BE2C (cell line): ENCODE results near the gene LRRC23.
A peak's percentile ranks its signal among the peaks of the same experiment; 100 is the strongest.

Source experiments
- DNase-seq: peaks from one replicate; pipeline ENCODE4 v3.0.0-alpha.2; 2020
- H3K27me3 ChIP-seq: fragments of 250-450 bp; sonication (Bioruptor Pico); 2 replicates; pipeline ENCODE4 v1.5.1; 2020; ENCODE audit warnings: mild to moderate bottlenecking
- H3K36me3 ChIP-seq: fragments of 250-450 bp; sonication (Bioruptor Pico); 2 replicates; pipeline ENCODE4 v1.5.1; 2020; ENCODE audit warnings: mild to moderate bottlenecking
- H3K4me1 ChIP-seq: fragments of 250-450 bp; sonication (Bioruptor Pico); 2 replicates; pipeline ENCODE4 v1.5.1; 2020
- H3K4me3 ChIP-seq: 2 replicates; pipeline ENCODE4 v1.5.1; 2011; ENCODE audit warnings: low read depth, low read length
- H3K9me3 ChIP-seq: fragments of 250-450 bp; sonication (Bioruptor Pico); 2 replicates; pipeline ENCODE4 v1.5.1; 2020
- CTCF ChIP-seq: IDR thresholded peaks from 2 replicates; pipeline ENCODE4 v1.5.1; 2012; ENCODE audit warnings: mild to moderate bottlenecking, low read depth, low read length

Gene LRRC23

GRCh38 chr12:6925540-6926279 is 21.1 kb downstream of the LRRC23 start:
- Histone ChIP-seq H3K27me3 (no peaks in the 10 kb centered on the region), H3K9me3 (no peaks in the 10 kb centered on the region), H3K36me3 (peaks cover 13% of the 10 kb centered on the region), H3K4me1 (peaks cover 23% of the 10 kb centered on the region), H3K4me3 (peak overlapping the region; percentile 21; the same call in 1 of the 2 replicates)
- no peak for TF ChIP-seq CTCF
- DNase-seq = peak; percentile 51

GRCh38 chr12:6927379-6928021 is 22.9 kb downstream of the LRRC23 start, which contains the start of gene ATN1:
TSS of gene ATN1 (plus strand) at chr12:6927959. CDS start at chr12:6934002, 6,043 bp downstream.
- Histone ChIP-seq H3K27me3 (no peaks in the 10 kb centered on the region), H3K4me3 (peak within 1 kb of the TSS; percentile 84), H3K4me1 (peaks cover 23% of the 10 kb centered on the region), H3K36me3 (peaks cover 7% of the 10 kb centered on the region), H3K9me3 (no peaks in the 10 kb centered on the region)
- TF ChIP-seq CTCF = no peak
- DNase-seq = peak; percentile 83

- DNase-seq = no peak
Observed at GRCh38 chr12:6928022-6928702, 23.5 kb downstream of the LRRC23 start.

GRCh38 chr12:6928703-6929407 is 24.2 kb downstream of the LRRC23 start:
- Histone ChIP-seq H3K9me3 (no peaks in the 10 kb centered on the region), H3K4me1 (peaks cover 23% of the 10 kb centered on the region), H3K4me3 (peak overlapping the region; percentile 84), H3K36me3 (peaks cover 8% of the 10 kb centered on the region), H3K27me3 (no peaks in the 10 kb centered on the region)
- DNase-seq = no peak
- no peak for TF ChIP-seq CTCF

More at GRCh38 chr12:6928022-6928702, 23.5 kb downstream of the LRRC23 start:
- Histone ChIP-seq H3K4me1 (peaks cover 23% of the 10 kb centered on the region), H3K4me3 (peak overlapping the region; percentile 84), H3K36me3 (peaks cover 8% of the 10 kb centered on the region), H3K27me3 (no peaks in the 10 kb centered on the region), H3K9me3 (no peaks in the 10 kb centered on the region)
- no peak for TF ChIP-seq CTCF

- no peak for TF ChIP-seq CTCF
- Histone ChIP-seq H3K27me3 (no peaks in the 10 kb centered on the region), H3K36me3 (peaks cover 13% of the 10 kb centered on the region), H3K9me3 (no peaks in the 10 kb centered on the region), H3K4me1 (peaks cover 20% of the 10 kb centered on the region), H3K4me3 (peak overlapping the region; percentile 84)
- DNase-seq = no peak
Observed at GRCh38 chr12:6929466-6930452, 25.1 kb downstream of the LRRC23 start.
